NCI-H1092 treated with DMSO at 0.1 percent for 48 hours (cell line): ENCODE measurements around the gene KRT7.
"Not testable (repeated sequence)": the region's sequence is repeated elsewhere in the genome, so short reads cannot be mapped to it uniquely, and the experiment has no call there.

Experiments
- DNase-seq: peaks from one replicate; lab custom pipeline; 2025; lab: John Stamatoyannopoulos, UW

KRT7 gene

GRCh38 chr12:52243856-52244614 lies 11.0 kb downstream of the KRT7 start:
- DNase-seq, result no peak

- no peak for DNase-seq
Measured at GRCh38 chr12:52244615-52244994, 11.6 kb downstream of the KRT7 start.

GRCh38 chr12:52245259-52245961 lies 12.4 kb downstream of the KRT7 start:
- DNase-seq, result no peak

GRCh38 chr12:52245962-52246569 lies 13.0 kb downstream of the KRT7 start:
- DNase-seq, result no peak

DNA sequence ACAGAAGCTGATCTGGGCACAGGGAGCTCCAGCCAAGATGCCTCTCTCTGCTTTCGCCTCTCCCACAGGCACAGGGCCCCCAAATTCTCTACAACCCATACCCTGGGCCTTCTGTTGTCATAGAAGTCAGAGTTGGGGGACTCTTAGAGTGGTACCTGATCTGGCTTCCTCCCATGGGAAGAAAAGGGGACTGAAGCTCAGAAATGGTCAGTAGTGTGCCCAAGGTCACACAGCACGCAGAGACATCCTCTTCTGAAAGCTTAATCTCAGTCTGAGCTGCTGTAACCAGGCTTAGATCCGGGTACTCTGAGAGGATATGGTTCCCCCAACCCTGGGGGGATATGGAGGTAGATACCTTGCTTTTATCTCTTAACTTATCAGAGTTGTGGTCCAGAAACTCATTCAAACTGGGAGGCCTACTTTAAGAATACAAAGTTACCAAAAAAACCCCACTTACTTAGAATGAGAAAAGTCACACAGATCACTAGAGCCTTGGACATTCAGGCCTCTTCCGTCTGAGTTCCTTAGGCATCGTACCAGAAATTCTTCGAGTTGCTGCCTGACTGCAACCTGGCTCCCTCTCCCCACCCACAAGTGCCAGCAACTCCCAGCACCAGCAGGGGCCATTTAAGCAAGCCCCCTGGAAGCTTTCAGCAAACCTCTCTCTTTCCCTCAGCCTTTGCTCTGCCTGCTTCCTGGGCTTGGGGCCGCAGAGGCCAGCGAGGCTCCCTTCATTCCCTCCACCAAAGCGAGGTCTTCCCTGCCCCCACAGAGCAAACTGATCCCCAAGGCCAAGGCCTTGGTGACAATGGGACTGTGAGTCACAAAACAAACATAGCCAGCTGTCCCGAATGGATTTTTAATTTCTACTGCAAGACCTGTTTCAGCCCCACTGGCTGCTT lies 13.9 kb downstream of the KRT7 start:
- peak; percentile 37 for DNase-seq

GRCh38 chr12:52247622-52248540 lies 14.8 kb downstream of the KRT7 start:
- DNase-seq, result no peak

GRCh38 chr12:52248541-52249461 lies 15.8 kb downstream of the KRT7 start:
- DNase-seq, result no peak

- DNase-seq, result no peak
Measured at GRCh38 chr12:52249511-52250047, 16.5 kb downstream of the KRT7 start.

- DNase-seq, result no peak
Measured at GRCh38 chr12:52250048-52250990, 17.3 kb downstream of the KRT7 start.

GRCh38 chr12:52251367-52252051 lies 18.5 kb downstream of the KRT7 start:
- no peak for DNase-seq

DNA sequence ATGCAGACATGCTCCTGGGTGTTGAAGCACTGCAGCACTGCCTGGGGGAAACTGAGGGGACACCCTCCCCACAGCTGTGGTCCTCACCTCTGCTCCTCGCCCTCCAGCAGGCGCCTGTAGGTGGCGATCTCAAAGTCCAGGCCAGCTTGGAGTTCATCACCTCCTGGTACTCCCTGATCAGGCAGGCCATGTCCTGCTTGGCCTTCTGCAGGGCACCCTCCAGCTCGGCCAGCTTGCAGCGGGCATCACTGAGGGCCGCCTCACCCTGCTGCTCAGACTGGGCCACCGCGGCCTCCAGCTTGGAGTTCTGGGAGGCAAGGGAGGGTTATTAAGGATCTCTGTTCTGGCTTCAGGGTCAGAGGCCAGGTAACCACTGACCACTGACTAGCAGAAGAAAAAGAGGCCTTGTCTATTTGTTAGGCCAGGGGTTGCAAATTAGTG lies 19.2 kb downstream of the KRT7 start:
- DNase-seq, result not testable (repeated sequence)

DNA sequence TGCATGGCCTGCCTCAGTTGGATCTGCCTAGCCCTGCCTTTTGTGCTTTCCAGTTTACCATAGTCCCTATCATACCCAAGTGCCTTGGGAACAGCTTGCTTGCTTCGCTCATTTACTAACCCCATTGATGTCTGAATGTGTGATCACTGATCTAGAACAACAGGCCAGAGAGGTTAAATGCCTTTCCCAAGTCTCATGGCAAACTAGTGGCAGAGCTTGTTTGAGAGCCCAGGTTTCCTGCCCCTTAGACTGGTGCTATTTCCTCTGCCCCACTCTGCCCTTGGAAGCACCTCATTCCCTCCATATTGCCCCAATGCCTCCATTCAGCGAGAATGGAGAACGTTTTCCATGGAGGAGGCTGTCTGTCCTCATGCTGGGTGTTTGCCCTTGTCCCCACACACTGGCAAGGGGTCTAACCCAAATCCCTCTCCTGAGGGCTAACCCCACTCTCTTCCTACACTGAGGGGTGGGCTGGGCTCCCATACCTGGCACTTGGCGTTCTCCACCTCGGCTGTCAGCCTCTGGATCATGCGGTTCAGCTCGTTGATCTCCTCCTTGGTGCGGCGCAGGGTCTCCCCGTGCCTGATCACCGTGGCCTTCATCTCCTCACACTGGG lies 19.8 kb downstream of the KRT7 start:
- no peak for DNase-seq

DNA sequence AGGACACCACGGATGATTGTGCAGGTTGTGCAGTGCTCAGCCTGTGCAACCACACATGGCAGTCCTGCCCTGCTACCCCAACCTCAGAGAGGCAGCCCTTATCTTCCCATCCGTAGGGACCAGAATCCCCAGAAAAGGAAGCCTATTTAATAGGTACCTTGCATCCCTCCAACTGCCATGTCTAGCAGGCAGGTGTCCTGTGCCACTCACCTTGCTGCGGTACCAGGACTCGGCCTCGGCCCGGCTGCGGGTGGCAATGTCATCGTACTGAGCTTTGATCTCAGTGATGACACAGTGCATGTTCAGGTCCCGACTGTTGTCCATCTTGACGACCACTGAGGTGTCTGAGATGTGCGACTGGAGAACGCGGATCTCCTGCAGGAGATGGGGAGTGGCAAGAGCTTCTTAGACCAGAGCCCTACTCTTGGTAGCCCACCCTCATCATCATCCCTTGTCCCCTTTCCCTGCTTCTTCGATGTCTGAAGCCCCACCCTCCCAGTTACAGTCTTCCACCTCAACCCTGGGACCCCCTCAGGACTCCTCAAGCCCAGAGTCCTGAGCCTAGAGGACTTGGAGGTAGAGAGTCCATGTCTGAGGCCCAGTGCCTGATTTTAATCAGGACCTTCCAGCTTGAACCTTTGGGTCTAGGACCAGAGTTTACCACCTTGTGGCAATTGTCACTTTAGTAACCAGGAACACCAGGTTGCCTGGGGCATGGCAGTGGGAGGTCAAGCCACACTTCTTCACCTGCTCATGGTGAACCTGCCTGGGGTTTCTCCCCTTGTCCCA lies 20.5 kb downstream of the KRT7 start:
- no peak for DNase-seq

DNA sequence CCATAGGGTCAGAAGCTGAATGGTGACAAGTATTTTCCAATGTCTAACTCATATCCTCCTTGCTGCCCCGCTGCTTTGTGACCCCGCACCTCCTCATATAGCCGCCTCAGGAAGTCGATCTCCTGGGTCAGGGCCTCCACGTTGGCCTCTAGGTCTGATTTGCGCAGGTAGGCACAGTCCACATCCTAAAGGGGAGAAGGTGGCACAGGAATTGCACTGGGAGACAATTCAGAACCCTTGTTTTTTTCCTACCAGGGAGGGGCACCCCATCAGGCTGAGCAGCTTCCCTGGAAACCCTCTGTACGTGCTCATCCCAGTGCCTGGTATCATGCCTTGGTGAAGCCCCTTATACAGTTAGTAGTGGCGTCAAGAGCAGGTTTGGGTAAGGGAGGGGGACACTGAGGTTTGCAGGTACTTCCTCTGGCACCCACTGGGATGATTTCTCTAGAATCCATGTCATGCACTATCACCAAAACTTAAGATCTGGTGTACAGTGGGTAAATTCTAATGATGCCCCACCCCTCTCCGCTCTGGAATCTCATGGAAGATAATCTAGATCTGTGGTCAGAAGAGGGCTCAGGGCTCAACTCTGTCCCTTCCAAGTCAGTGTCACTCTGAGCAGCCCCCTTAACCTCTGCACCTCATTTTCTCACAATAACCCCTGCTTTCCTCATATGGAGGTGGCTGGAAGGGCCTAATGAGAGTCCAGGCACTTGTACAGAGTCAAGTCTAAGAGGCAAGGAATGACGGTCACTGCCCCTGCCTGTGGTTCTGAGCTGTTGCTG lies 21.3 kb downstream of the KRT7 start:
- no peak for DNase-seq

GRCh38 chr12:52254965-52255751 lies 22.1 kb downstream of the KRT7 start:
- no peak for DNase-seq
